Small intestine (tissue), 16 donors: Measurements from ENCODE around the gene CEP170. TPM values are rescaled to one million over a fixed set of nuclear protein-coding genes. Genes with fewer than 3 reads are reported as not detected.

ENCODE experiments used
- DNase-seq, 2 donors: peaks; one replicate each; pipeline versions ENCODE4 v3.0.0 to v3.0.0-alpha.2; 2013
- FAIRE-seq: peaks from 2 replicates; lab custom pipeline; 2012; peaks lifted over from hg19 to GRCh38; lab: Jason Lieb, UNC
- H3K27ac ChIP-seq, 3 donors: one replicate each; pipeline ENCODE4 v1.5.1; 2013; ENCODE audit warnings: low read length in 2 of 3, mild to moderate bottlenecking in 2 of 3, control low read depth in 1 of 3, inconsistent platforms in 1 of 3, low read depth in 1 of 3, moderate library complexity in 1 of 3
- H3K27me3 ChIP-seq, 3 donors: one replicate each; pipeline ENCODE4 v1.6.1; 2013; ENCODE audit warnings: low read length in 3 of 3, inconsistent platforms in 1 of 3; ENCODE audit not compliant: control insufficient read depth in 3 of 3, insufficient read depth in 3 of 3
- H3K36me3 ChIP-seq, 3 donors: one replicate each; pipeline ENCODE4 v1.6.1; 2013; ENCODE audit warnings: low read length in 3 of 3, inconsistent platforms in 1 of 3, low read depth in 1 of 3, mild to moderate bottlenecking in 1 of 3, moderate library complexity in 1 of 3; ENCODE audit not compliant: control insufficient read depth in 3 of 3, insufficient read depth in 2 of 3
- H3K4me1 ChIP-seq, 3 donors: one replicate each; pipeline ENCODE4 v1.6.1; 2013; ENCODE audit warnings: low read length in 2 of 3, inconsistent platforms in 1 of 3, low read depth in 1 of 3, mild to moderate bottlenecking in 1 of 3, moderate library complexity in 1 of 3; ENCODE audit not compliant: control insufficient read depth in 3 of 3, insufficient read depth in 2 of 3
- H3K4me3 ChIP-seq, 3 donors: one replicate each; pipeline ENCODE4 v1.5.1; 2013; ENCODE audit warnings: low read length in 3 of 3, control low read depth in 1 of 3, inconsistent platforms in 1 of 3, low read depth in 1 of 3, mild to moderate bottlenecking in 1 of 3, moderate library complexity in 1 of 3
- H3K9me3 ChIP-seq, 2 donors: one replicate each; pipeline ENCODE4 v1.6.1; 2013; ENCODE audit warnings: low read depth in 1 of 2, low read length in 1 of 2; ENCODE audit not compliant: control insufficient read depth in 2 of 2, insufficient read depth in 1 of 2
- WGBS, 3 donors: extraction: QIAGEN DNeasy Blood & Tissue Kit; methylation state at CpG; one replicate each; pipeline ENCODE4 v1.1.7; 2013; 5-methylcytosine and 5-hydroxymethylcytosine counted together
- long read RNA-seq, 10 donors: transcript quantifications; one replicate each; lab custom pipeline, GENCODE V29; 2026
- polyA plus RNA-seq, 4 donors: library from polyadenylated mRNA; stranded (reverse) in 3 of 4; unstranded in 1 of 4; fragments of 200-250 nt in 3 of 4; fragments of 120-200 nt in 1 of 4; gene quantifications; one replicate each; pipeline versions ENCODE4 v1.2.1 to v1.2.3, GENCODE V29; 2013
- donor health status: healthy with polysubstance abuse.
- donor health status: control.
- donor health status: control.
- donor health status: Bipolar disorder and iron deficiency.
- donor health status: healthy.

CEP170 gene
- 10 to 100 TPM in 1 of 4 donors, 1 to 10 TPM in 3; 1.1 to 12.9 (median 4.8) TPM for polyA plus RNA-seq
- long read RNA-seq, donor 1, result 0 reads
- long read RNA-seq, donor 2, result 0 reads
- long read RNA-seq, donor 3, result 0 reads
- long read RNA-seq, donor 4, result 0 reads
- long read RNA-seq, donor 5, result 0 reads
- long read RNA-seq, donor 6, result 0 reads
- long read RNA-seq, donor 7, result 0 reads
- long read RNA-seq, donor 8, result 0 reads
- long read RNA-seq, donor 9, result 0 reads
- long read RNA-seq, donor 10, partial matches to known transcripts, result 44 of 52 reads
- long read RNA-seq, donor 10, other reads (novel, unspliced or antisense), result 5 of 52 reads

GRCh38 chr1:243254927-243255790 lies at the start of gene CEP170:
TSS of gene CEP170 (minus strand) at chr1:243255281. CDS start at chr1:243225280, 30,001 bp downstream.
- Histone ChIP-seq H3K27ac (peak within 1 kb of the TSS; percentile 63 to 100 (median 96)), H3K9me3 (no peaks in the 10 kb centered on the region), H3K36me3 (no peaks in the 10 kb centered on the region), H3K27me3 (no peaks in the 10 kb centered on the region), H3K4me1 (peaks cover 2 to 6% (median 5%) of the 10 kb centered on the region in 3 donors), H3K4me3 (peak within 1 kb of the TSS; percentile 56 to 81 (median 57))
- FAIRE-seq (no peak), DNase-seq (peak; percentile 92 to 96)
- WGBS, 3 donors, result 0 to 1% (median 0%) methylated on average over 60 to 74 of the region's 74 CpGs

GRCh38 chr1:243301059-243301458 lies 46.0 kb upstream of the CEP170 start:
- peaks cover 0 to 14% of the 10 kb centered on the region in 2 donors for H3K9me3 ChIP-seq
- FAIRE-seq (peak; percentile 19), DNase-seq (no peak)
- no peak overlapping the region for H3K27ac ChIP-seq
- no peaks in the 10 kb centered on the region for H3K27me3 ChIP-seq
- peaks cover 0 to 16% (median 0%) of the 10 kb centered on the region in 3 donors for H3K36me3 ChIP-seq
- no peaks in the 10 kb centered on the region for H3K4me1 ChIP-seq
- H3K4me3 ChIP-seq, result no peak overlapping the region
- 90 to 98% (median 92%) methylated on average over 2 of the region's 2 CpGs for WGBS, 3 donors

- H3K9me3 ChIP-seq, result peaks cover 0 to 19% of the 10 kb centered on the region in 2 donors
- peaks cover 0 to 15% (median 0%) of the 10 kb centered on the region in 3 donors for H3K36me3 ChIP-seq
- FAIRE-seq (no peak), DNase-seq (no peak)
- 95 to 100% (median 96%) methylated on average over 1 of the region's 1 CpG for WGBS, 3 donors
- H3K4me1 ChIP-seq, result no peaks in the 10 kb centered on the region
- H3K27me3 ChIP-seq, result no peaks in the 10 kb centered on the region
- no peak overlapping the region for H3K27ac ChIP-seq
- H3K4me3 ChIP-seq, result no peak overlapping the region
Measured at GRCh38 chr1:243299069-243299468, 44.0 kb upstream of the CEP170 start.

GRCh38 chr1:243294723-243295121 lies 39.6 kb upstream of the CEP170 start:
- H3K9me3 ChIP-seq, result peaks cover 0 to 17% of the 10 kb centered on the region in 2 donors
- H3K27me3 ChIP-seq, result no peaks in the 10 kb centered on the region
- 76 to 89% (median 89%) methylated on average over 3 of the region's 3 CpGs for WGBS, 3 donors
- H3K27ac ChIP-seq, result no peak overlapping the region
- H3K4me1 ChIP-seq, result no peaks in the 10 kb centered on the region
- no peak overlapping the region for H3K4me3 ChIP-seq
- no peak for FAIRE-seq
- DNase-seq, result no peak
- peaks cover 2 to 13% (median 3%) of the 10 kb centered on the region in 3 donors for H3K36me3 ChIP-seq

- H3K4me3 ChIP-seq, result no peak overlapping the region
- FAIRE-seq (no peak), DNase-seq (no peak)
- peaks cover 0 to 11% of the 10 kb centered on the region in 2 donors for H3K9me3 ChIP-seq
- H3K4me1 ChIP-seq, result no peaks in the 10 kb centered on the region
- no peaks in the 10 kb centered on the region for H3K27me3 ChIP-seq
- no peak overlapping the region for H3K27ac ChIP-seq
- 61 to 91% (median 90%) methylated on average over 3 to 4 of the region's 4 CpGs for WGBS, 3 donors
- peaks cover 2 to 9% (median 3%) of the 10 kb centered on the region in 3 donors for H3K36me3 ChIP-seq
Measured at GRCh38 chr1:243293941-243294722, 39.1 kb upstream of the CEP170 start.

- DNase-seq (no peak), FAIRE-seq (no peak)
- Histone ChIP-seq H3K36me3 (peaks cover 2 to 16% (median 3%) of the 10 kb centered on the region in 3 donors), H3K4me3 (no peak overlapping the region), H3K27ac (no peak overlapping the region), H3K4me1 (no peaks in the 10 kb centered on the region), H3K27me3 (no peaks in the 10 kb centered on the region), H3K9me3 (peaks cover 0 to 11% of the 10 kb centered on the region in 2 donors)
- 95 to 99% (median 97%) methylated on average over 5 of the region's 5 CpGs for WGBS, 3 donors
Measured at GRCh38 chr1:243292117-243292516, 37.0 kb upstream of the CEP170 start.

GRCh38 chr1:243291292-243291691 lies 36.2 kb upstream of the CEP170 start:
- no peaks in the 10 kb centered on the region for H3K27me3 ChIP-seq
- H3K36me3 ChIP-seq, result peaks cover 3 to 16% (median 3%) of the 10 kb centered on the region in 3 donors
- no peak for DNase-seq
- H3K4me3 ChIP-seq, result no peak overlapping the region
- H3K4me1 ChIP-seq, result no peaks in the 10 kb centered on the region
- WGBS, 3 donors, result 71 to 97% (median 86%) methylated on average over 1 of the region's 1 CpG
- peaks cover 0 to 11% of the 10 kb centered on the region in 2 donors for H3K9me3 ChIP-seq
- FAIRE-seq, result no peak
- H3K27ac ChIP-seq, result no peak overlapping the region

GRCh38 chr1:243288062-243288461 lies 33.0 kb upstream of the CEP170 start:
- FAIRE-seq (no peak), DNase-seq (no peak)
- H3K4me1 ChIP-seq, result no peaks in the 10 kb centered on the region
- H3K9me3 ChIP-seq, result peaks cover 0 to 4% of the 10 kb centered on the region in 2 donors
- no peaks in the 10 kb centered on the region for H3K27me3 ChIP-seq
- WGBS, 3 donors, result 76 to 88% (median 87%) methylated on average over 6 of the region's 6 CpGs
- peak overlapping the region in 1 of 3 donors; percentile 85 for H3K27ac ChIP-seq
- H3K4me3 ChIP-seq, result no peak overlapping the region
- H3K36me3 ChIP-seq, result peaks cover 3 to 14% (median 5%) of the 10 kb centered on the region in 3 donors
